Hematopoietic multipotent progenitor cell treated with erythropoietin and hydrocortisone succinate and interleukin-3 and kit ligand, for 15 days (in vitro differentiated cells): ENCODE data around the gene TSC2.
A peak's percentile ranks its signal among the peaks of the same experiment; 100 is the strongest.

Experiments
- DNase-seq: peaks from one replicate; pipeline ENCODE4 v3.0.0-alpha.2; 2015; ENCODE audit warnings: low spot score

TSC2 gene

DNA sequence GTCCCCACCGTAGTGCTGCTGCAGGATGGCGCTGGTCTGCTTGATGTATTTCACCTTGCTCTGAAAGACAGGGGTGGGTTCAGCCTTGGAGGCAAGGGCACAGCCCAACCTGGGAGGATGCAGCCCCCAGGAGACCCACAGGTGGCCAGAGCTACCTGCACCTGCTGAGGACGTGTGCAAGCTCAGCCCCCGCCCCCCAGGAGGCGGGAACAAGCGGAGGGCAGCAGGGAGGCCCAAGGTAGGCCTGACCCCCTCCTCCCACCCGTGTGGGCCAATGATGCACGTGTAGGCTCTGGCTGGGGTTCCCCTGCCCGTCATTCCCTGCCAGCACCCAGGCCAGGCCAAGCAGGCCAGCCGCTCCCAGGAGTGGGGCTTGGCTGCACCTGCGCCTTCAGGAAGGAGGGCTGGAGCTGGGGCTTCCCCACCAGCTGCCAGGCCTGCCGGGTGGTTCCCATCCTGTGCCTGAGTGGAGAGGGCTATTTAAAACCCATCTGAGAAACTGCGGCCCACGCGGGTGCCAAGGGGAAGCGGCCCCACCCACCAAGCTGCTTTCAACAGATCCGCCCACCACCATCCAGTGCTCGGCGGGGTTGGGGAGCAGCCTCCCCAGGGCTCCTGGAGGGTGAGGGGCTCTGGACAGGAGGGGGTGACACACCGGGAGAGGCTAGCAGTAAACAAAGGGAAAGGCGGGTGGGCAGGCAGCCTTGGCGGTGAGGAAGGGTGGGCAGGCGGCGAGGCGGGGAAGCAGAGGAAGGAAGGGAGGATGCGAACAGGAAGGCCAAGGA is 3.9 kb upstream of the TSC2 start:
- no peak for DNase-seq

DNA sequence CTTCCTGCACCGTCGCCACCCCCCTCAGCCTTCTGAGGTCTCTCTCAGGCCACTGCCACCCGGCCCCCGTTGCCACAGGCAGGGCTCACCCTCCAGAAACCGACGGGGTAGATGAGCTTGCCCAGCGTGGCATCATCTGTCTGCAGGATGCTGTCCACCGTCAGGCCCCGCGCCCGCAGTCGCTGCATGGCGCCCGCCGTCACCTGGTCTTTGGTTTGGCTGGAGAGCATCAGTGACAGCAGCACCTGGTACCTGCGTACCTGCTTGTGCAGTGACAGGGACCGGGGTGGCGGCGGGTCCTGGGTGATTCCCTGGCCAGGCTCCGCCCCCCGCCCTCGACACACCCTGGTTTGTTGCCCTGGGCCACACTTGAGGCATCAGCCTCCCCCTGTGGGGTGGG is 3.2 kb upstream of the TSC2 start:
- no peak for DNase-seq

DNA sequence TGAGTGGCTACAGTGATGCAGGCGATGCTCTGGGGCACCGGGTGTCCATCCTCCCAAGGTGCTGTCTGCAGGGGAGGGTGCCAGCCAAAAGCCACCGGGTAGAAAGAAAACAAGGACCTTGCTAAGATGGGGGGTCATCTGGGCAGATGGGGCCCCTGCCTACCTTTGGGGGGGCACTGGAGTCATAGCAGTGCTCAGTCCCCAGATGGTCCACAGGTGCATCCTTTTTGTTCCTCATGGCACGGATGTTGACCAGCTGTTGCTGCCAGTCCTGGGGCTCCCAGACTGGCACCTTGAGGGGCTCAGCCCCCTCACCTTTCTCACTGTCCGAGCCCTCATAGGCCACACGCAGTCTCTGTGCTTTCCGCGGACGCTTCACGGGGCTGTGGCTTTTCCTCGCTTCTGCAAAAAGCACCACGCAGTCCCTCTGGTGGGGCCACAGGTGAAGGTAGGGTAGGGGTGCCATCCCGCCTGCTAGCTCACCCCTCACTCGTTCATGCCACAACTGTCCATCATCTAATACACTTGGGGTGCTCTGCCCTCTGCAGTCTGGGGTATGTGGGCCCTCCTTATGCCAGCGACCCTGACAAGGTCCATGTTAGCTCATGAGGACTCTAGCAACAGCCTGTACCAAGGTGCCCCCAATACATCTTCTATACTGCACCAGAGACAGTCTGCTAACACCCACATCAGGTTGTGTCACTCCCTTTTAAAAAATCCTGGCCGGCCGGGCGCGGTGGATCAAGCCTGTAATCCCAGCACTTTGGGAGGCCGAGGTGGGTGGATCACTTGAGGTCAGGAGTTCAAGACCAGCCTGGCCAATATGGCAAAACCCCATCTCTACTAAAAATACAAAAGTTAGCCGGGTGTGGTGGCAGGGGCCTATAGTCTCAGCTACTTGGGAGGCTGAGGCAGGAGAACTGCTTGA is 1.6 kb upstream of the TSC2 start:
- no peak for DNase-seq

DNA sequence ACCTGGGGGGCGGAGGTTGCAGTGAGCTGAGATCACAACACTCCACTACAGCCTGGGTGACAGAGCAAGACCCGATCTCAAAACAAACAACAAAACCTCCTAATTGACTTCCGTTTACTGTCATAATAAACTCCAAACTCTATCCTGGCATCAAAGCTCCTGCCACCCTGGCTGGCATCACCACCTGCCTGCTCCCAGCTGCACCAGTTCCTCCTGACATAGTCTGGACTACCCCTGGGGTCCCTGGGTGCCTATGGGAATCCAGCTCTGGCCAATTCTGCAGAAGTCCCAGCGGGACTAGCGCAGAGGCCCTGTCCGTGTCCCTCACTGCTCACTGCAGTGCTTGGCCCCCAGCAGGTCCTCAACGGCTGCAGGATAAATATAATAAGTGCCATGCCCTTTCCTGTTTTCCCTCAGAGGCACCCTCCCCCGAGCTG is 874 bp upstream of the TSC2 start:
- no peak for DNase-seq

DNA sequence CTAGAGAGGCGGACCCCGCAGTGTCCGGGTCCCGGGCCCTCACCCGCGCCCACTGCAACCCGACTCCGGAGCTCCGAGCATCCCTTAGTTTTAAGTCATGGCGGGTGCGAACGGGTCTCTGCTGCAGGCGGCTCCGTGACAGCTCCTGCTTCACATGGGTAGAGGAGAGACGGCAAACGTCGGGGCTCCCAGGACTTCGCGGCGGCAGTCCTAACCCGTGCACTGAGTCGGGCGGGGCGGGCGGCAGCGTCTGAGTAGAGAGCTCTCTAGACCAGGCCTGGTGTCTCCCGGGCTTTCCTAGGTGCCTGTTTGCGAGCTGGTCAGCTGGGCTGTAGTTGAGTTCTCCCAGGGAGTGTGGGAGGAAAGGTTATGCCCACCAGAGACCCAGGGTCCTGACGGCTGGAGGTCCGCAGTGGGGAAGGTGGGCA is 345 bp downstream of the TSC2 start:
- DNase-seq, result peak; percentile 24

DNA sequence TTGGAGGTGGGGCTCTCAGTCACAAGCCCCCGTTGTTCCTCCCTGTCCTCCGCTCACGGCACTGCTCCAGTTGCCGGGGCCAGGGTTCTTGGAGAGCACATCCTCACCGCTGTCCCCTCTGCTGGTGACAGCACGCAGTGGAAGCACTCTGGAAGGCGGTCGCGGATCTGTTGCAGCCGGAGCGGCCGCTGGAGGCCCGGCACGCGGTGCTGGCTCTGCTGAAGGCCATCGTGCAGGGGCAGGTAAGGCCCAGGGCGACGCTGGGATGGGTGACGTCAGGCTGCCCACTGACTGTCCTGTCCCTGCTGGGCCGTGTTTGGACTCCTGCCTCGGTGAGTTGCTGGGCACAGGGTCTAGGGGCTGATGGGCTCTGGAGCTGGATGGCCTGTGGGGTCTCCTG is 5.4 kb downstream of the TSC2 start:
- DNase-seq, result no peak

DNA sequence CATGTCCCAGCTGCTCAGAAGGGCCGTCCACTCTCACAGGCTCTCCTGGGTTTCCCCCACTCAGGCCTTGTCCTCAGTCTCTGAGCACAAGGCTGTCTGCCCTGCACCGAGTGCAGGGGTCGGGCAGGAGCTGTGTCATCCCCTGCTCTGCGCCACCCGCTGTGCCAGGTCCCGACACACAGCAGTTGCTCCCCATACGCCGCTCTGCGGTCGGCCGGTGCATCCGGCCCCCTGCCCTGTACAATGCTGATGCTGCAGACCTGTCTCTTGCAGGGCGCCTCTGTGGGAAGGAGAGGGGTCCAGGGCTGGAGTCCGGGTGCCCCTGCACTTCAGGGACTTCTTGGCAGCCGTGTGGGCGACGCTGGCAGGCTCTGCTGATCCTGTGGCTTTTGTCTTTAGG is 6.1 kb downstream of the TSC2 start:
- no peak for DNase-seq

DNA sequence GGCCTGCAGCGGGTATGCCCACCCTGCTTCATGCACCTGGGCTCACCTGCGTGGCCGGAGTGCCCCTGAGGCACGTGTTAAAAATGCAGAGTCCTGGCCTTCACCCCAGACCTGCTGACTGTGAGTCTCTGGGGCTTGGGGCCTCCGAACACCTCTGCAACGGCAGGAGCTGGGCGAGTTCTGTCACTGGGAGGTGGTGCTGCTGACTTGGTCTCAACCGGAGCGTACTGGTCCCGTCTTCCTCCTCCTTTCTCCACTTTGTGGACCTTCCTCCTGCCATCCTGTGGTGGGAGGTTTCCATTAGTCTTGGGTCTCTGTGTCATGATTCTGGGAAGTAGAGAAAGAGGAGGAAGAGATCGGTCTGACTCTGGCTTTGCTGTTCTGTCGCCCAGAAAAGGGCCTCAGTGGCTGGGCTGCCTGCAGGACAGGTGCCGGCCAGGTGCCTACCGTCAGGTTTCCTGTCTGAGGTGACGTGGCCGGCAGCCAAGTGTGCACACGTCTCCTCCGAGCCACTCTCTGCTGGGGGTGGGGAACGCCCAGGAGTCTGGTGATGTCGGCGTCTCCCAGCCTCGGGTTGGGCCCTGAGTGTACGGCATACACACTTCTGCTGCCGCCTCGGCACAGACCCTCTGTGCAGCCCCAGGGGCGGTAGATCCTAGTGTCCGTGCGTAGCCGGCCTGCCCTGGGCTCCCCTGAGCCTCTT is 6.9 kb downstream of the TSC2 start:
- no peak for DNase-seq

DNA sequence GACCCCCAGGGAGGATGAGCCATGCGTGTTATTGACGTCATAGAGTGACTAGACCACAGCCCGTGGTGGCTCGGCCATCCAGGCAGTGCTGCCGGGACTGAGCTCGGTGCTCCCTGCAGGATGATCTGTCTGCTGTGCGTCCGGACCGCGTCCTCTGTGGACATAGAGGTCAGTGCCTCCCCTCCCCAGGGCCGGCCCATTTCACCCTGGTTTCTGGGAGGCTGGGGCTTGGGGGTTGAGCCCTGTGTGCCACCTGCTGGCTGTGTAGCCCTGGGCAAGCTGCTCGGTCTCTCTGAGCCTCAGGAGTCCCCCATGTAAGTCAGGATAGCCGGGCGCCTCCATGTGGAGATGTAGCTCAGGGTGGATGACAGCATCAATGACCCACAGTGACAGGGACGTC is 8.3 kb downstream of the TSC2 start:
- no peak for DNase-seq

DNA sequence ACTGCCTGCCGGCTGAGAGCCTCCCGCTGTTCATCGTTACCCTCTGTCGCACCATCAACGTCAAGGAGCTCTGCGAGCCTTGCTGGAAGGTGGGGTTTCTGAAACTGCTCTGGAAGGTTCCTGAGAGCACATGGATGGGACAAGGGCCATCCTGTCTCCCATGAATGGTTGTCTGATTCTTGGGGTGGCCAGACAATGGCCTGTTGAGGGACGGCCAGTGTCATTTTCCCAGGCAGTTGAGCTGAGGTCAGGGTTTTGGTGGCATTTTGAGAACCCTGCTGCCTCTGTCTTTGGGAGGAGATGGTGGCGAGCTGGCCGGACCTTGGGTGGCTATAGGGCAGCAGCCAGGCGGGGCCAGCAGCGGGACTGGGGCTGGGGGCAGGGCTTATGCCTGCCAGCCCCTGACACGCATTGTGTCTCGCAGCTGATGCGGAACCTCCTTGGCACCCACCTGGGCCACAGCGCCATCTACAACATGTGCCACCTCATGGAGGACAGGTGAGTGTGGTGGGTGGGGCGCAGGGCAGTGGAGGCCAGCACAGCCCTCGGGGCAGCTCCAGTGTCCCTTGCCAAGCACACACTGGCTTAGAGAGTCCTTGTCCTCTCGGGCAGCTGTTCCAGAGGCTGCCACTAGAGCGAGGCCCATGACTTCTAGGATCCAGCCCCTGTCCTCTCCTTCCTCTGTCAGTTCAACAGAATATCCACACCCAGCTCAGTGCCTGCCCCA is 9.1 kb downstream of the TSC2 start:
- DNase-seq, result no peak

DNA sequence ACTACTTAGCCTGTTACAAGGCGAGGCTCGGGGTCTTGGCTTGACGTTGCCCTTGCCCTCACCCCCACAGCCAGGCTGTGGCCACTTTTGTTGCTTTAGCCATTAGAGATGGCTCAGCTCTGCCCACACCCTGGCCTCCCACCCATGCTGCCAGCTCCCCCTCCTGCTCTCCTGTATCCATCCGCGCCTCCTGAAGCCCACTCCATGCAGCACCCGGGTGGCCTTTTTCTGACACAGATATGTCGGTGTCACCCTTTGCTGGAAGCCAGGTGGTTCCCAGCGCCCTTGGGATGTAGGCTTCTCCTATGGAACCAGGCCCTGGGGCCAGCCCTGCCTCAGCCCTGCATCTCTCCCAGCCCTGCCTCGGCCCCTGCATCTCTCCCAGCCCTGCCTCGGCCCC is 9.7 kb downstream of the TSC2 start:
- DNase-seq, result no peak

DNA sequence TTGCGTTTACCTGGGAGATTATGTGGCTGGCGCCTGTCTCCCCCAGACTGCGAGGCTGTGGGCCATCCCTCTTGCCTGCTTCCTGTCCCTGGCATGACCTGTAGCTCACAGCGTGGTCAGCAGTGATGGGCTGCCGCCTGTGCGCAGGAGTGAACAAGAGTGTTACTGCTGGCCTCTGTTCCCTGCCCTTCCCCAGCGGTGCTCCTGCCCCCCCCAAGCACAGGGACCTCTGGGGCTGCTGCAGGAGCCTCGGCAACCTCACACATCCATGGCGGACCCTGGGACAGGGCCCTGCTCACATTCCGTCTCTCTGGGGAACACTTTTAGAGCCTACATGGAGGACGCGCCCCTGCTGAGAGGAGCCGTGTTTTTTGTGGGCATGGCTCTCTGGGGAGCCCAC is 10.6 kb downstream of the TSC2 start:
- no peak for DNase-seq

DNA sequence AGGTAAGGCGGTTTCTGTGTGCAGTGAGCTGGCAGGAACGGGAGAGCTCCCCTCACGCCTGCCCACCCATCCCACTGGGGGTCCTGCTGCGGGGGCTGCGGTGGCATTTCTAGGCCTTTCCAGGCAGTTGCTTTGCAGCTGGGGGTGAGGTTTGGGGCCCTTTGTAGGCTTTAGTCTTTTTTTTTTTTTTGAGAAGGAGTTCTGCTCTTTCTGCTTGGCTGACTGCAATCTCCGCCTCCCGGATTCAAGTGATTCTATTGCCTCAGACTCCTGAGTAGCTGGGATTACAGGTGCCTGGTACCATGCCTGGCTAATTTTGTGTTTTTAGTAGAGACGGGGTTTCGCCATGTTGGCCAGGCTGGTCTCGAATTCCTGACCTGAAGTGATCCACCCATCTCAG is 11.1 kb downstream of the TSC2 start:
- no peak for DNase-seq

DNA sequence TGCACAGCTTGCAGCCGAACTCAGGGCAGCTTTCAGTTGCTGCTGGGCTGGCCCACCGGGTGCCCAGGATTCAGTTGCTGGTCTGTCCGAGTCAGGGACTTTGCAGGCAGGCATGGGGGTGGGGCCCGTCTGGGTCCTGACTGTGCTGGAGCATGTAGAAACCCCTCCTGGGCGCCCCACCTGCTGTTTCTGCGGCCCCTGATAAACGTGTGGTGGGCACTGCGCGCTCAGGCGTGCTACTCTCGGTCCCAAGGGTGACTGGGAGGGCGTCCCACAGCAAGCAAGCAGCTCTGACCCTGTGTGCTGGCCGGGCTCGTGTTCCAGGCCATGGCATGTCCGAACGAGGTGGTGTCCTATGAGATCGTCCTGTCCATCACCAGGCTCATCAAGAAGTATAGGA is 12.6 kb downstream of the TSC2 start:
- no peak for DNase-seq

DNA sequence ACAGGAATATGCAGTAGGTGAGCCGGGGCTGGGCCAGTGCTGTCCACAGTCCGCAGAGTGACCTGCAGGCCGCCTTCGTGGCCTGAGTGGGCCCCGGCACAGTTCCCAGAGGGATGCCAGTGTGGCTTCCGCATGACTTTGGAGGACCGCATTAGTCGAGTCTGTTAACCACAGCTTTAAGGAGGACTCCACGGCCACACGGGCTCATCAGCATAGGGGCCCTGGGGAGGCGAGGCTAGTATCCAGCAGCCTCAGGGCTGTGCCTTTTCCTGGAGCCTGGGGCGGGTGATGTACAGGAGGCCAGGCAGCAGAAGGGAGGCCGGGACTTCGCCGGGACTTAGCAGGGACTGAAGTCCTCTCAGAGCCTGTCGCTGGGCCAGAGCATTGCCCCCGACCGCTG is 13.2 kb downstream of the TSC2 start:
- no peak for DNase-seq

DNA sequence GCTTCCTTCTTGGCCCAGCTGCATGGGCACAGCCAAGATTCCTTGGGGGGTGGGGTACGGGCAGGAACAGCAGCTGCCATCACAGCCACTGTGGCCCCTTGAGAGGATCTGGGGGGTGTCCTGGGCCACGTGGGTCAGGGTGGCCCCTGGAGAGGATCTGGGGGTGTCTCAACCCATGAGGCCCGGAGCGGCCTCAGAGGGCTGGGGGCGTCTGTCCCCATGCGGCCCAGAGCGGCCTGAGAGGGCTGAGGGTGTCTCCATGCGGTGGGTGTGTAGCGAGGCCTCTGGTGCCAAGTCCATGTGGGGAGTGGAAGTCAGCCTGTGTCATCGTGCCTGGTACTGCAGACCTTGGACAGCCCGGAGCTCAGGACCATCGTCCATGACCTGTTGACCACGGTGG is 13.7 kb downstream of the TSC2 start:
- no peak for DNase-seq

DNA sequence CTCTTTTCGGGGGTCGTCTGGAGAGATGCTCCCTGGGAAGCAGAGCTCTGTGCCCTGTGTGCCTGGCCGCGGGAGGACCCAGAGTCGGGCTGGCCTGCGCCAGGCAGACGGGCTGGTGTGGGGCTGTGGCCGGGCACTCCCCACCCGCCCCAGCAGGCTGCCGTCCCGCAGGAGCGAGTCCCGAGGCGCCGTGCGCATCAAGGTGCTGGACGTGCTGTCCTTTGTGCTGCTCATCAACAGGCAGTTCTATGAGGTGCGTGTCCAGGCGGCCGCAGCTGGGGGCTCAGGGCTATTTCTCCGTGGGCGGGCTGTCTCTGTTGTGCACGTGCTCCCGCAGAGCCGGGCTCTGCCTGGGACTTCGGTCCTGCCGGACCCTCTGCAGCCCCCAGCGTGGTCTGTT is 15.0 kb downstream of the TSC2 start:
- DNase-seq, result no peak

DNA sequence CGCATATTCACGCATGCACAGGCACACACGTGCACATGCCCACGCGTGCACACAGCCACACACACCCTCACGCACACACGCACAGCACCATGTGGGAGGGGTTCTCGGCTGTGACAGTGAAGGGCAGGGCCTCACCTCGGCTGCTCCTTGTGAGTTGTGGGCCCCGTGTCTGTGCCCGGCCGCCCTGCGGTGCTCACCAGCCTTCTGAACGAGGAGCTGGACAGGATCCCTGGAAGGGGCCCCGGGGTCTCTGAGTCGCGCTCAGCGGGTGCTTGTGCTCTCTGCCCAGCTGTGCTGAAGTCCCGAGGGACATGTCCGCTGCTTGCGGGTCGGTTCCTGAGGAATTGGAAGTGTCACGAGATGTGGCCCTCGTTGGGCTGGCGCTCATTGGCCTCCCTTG is 16.1 kb downstream of the TSC2 start:
- DNase-seq, result no peak

DNA sequence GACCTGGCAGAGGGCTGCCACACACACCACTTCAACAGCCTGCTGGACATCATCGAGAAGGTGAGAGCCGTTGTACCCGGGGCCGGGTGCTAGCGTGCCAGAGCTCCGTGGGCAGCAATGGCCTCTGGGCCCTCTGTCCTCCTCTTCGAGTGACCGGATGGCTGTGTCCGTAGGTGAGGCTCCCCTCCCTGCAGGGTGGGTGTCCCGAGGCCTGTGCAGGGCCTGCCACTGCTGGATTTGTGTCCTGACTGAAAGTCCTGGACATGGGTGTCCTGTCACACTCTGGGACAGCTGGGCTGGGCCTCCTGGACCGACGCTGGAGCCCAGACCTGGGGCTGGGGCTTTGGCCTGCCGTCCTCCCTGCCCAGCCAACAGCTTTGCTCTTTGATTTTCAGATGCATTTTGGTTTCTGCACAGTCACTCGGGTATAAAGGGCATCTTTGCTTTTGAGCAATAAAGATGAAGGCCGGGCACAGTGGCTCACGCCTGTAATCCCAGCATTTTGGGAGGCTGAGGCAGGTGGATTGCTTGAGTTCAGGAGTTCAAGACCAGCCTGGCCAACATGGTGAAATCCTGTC is 16.7 kb downstream of the TSC2 start:
- DNase-seq, result no peak

DNA sequence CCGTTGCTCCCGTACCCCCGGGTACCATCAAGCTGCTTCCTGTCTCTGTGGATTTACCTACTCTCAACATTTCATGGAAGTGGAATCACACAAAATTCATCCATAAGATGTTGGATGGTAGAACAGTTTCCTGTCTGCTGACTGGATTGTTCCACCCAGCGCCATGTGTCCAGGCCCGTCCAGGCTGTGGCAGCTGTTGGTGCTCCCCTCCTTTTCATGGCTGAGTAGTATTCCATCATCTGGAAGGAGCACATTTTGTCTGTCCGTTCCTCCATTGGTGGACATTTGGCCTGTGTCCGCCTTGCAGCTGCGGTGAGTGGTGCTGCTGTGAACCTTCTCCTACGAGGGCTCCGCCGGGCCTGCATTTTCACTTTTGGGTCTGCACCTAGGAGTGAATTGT is 18.4 kb downstream of the TSC2 start:
- DNase-seq, result no peak

DNA sequence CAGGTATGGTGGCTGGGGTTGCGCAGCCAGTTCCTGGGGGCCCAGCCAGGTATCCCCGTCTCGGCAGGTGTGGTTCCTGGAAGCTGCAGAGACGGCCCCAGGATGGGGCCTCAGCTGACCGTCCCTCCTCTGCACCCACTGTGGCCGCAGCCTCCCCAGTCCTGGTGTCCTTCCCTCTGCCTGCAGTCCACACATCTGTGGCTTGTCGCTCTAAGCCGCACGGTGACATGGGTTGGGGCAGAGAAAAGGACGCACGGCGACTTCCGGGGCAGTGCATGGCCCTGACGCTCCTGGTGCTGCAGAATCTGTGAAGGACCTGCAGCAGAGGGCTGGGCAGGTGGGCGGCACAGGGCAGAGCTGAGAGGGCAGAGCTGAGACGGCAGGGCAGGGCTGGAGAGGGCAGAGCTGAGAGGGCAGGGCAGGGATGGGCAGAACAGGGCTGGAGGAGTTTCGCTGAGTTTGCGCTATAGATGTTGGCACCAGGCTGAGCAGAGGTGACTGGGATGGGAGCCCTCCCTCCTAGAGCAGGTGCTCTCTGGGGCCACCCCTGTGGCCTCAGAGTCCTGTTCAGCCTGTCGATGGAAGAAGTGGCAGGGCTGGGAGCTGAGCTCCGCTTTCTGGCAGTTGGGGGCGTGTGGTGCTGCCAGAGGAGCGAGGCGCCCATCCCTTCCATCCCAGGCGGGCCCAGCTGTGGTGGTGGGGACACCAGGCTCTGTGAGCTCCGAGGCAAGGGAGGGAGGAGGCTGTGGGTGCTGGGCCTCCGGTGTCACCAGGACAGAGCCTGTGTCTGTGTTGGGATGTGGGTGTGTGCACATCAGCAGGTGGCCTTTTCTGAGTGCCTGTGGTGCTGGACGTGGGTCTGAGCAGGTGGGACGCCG is 23.0 kb downstream of the TSC2 start:
- no peak for DNase-seq
